Measurements from ENCODE around the gene ABHD2.
"Not testable (repeated sequence)": the region's sequence is repeated elsewhere in the genome, so short reads cannot be mapped to it uniquely, and the experiment has no call there.

The ABHD2 gene

GRCh38 chr15:89099968-89100367, 11.7 kb downstream of the ABHD2 start:
- DNase-seq, result no peak

DNA sequence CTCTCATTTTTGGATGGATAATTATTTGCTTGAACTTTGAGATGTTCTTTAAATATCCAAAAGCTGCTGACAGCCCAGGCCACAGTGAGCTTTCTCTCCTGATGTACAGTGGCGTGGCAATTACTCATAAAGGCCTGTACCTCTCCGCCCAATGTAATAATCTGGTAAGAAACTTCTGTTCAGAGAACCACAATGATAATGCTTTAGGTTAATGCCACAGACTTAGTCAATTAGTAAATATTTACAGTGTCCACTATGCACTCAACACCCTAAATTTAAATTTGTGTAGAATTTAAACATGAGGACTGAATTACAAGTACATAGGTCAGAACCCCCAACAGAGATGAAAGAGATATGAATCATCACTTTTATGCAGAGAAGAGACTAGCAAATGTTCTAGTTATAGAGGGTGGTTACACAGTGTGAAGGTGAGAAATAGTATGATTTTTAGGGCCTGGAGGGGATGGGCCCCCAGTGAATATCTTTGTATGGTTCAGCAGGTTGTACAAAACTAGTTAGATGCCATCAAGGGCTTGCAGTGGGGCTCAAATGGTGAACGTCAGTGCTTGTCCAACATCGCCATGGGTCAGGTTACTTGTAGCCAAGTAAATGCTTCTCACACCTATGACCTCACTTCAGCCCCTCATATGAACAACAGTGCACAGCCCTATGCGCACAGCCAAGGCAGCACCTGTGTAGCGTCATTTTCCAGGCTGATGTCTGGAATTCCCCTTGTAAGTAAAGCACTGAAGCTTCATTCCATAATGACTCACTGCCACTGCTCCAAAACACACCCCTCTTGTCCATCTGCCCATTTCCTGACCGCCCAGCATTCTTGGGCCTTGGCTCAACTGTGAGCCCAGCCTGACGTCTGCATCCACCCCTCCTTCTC, 13.3 kb downstream of the ABHD2 start:
- no peak for DNase-seq

GRCh38 chr15:89103481-89104171, 15.4 kb downstream of the ABHD2 start:
- no peak for DNase-seq

DNA sequence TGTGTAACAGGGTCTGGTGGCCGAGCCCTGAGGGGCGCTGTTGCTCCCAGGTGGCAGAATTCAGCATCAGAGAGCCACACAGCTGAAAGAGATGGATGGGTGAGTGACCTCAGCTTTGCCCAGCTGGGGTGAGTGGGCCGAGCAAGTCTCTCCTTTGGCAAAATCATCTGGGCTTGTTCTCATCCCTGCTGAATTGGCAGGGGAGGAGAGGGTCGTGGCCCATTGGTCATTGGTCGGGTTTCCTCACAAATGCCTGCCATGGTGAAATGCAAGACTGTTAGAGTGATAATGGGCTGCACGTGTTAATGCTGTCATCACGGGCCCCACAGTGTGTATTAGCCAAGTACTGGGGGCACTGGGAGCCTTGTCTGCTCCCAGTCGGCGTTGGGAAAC, 15.9 kb downstream of the ABHD2 start:
- no peak for DNase-seq

GRCh38 chr15:89105147-89105546, 16.9 kb downstream of the ABHD2 start:
- no peak for DNase-seq

- DNase-seq, result no peak
Measured at GRCh38 chr15:89106200-89106599, 17.9 kb downstream of the ABHD2 start.

DNA sequence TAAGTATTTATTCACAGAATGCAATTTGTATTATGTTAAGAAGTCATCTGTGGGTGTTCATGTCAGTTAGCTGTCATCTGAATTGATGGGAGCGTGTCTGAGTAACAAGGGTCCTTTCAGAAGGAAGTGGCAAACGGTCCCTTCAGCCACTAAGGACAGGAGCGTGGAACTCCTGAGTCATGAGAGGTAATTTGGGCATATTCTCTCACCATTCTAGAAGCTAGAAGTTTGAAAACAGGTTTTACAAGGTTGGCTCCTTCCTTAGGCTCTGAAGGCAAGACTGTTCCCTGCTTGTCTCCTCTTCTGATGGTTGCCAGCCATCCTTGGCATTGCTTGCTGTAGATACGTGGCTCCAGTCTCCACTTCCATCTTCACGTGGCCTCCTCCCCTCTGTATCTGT, 19.7 kb downstream of the ABHD2 start:
- DNase-seq, result no peak

DNA sequence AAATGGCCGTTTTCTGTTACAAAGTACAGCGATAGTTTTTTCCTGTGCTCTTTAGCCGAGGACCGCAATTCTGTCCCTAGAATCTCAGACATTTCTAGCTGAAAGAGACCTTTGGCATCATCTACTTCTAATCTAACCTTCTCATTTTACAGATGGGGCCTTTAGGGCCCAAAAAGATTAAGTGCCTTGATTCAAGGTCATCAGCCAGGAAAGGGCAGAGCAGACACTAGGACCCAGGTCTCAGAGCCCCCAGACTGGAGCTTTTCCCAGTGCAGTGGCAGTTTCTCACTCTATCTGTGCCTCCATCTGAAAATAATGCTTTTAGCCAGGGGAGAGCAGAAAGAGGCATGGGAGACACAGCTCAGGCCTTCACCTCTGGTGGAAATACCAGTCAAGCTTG, 20.6 kb downstream of the ABHD2 start:
- no peak for DNase-seq

DNA sequence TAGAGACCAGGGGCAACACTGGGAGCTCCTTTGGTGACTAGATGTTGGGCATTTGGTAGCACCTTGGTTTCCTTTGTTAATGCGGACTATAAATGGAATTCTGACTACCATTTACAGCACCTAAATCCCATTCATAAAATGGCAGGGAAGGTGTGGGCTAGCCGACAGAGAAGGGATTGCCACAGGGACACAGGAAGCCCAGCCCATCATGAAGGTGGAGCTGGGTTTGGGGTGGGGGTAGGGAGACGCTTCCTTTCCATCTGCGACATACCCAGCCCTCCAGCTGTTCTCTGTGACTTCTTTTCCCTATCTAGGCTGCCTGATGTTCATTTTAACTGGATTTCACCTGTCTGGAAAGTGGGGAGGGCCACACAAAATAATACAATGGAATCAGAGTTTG, 21.0 kb downstream of the ABHD2 start:
- peak in 1 of 2 experiments; percentile 24 for DNase-seq

DNA sequence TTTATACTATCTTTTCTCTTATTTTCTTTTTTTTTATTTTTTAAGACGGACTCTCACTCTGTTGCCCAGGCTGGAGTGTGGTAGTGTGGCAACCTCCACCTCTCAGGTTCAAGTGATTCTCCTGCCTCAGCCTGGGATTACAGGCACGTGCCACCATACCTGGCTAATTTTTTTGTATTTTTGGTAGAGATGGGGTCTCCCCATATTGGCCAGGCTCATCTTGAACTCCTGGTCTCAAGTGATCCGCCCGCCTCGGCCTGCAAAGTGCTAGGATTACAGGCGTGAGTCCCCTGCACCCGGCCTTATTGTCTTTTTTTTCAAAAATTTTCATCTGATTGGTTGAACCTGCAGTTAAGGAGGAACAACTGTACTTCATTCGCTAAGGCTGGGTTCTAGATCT, 21.8 kb downstream of the ABHD2 start:
- no peak for DNase-seq

DNA sequence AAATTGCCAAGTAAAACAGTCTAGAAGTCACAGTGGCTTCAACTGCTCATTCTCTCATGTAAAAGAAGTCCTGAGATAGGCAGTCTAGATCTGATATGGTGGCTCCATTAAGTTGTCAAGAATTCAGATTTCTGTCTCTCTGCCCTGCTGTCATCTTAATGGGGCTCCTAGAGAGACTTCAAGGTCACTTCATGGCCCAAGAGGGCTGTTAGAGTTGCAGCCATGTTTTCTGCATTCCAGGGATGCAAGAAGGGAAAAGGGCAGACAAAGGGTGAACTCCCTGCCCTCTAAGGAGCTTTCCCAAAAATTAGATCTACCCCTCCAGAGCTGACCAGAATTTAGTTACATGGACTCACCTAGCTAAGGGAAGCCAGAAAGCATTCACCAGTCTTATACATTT, 23.1 kb downstream of the ABHD2 start:
- no peak for DNase-seq

- DNase-seq, result no peak
Measured at GRCh38 chr15:89111961-89112340, 23.7 kb downstream of the ABHD2 start.

- DNase-seq, result no peak
Measured at GRCh38 chr15:89112341-89112971, 24.2 kb downstream of the ABHD2 start.

DNA sequence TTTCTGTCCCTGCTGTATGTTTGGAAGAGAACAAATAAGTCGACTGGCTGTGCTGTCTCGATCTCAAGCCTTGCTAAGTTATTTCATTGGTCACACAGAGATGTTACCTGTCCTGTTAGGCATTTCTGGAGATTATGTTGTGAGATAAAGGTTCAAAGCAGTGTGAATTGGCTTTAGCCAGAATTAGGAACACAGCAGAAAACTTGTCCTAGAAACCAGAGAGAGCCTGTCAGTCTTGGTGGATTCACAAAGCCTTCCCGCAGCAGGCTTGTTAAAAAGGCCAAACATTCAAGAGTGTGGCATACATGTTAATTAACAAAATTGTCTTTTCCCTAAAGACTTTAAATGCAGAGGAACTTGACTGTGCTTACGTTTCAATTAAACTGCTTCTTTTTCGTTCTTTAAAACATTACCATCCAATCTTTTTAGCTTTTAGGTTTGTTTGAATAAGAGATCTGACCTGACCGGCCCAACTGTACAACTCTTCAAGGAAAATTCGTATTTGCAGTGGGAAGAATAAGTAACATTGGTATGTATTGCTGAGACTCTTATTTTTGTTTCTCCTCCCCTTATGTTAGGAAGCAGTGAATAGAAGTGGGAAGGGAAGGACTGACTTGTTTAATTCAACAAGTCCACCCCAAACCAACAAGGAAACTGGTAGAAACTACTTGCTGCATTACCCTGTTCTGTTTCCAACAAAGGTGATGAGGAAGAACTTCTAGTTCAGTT, 25.2 kb downstream of the ABHD2 start:
- no peak for DNase-seq

GRCh38 chr15:89114990-89115389, 26.7 kb downstream of the ABHD2 start:
- peak; percentile 63 to 87 for DNase-seq

GRCh38 chr15:89115547-89115946, 27.3 kb downstream of the ABHD2 start:
- peak; percentile 91 to 98 for DNase-seq

DNA sequence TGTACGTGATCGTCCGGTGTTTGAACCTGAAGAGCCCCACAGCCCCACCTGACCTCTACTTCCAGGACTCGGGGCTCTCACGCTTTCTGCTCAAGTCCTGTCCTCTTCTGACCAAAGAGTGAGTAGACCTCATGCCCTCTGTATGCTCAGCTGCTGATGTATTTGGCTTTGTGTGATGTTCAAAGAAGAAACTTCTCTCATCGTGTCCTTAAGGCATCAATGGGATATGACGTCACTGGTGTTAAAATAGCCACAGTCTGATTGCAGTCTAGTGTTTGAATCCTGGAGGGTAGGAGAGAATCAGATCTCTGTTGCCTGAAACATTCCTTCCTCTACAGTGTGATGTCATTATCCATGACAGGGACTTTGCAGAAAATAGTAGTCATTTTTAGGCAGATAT, 28.1 kb downstream of the ABHD2 start:
- DNase-seq, result peak; percentile 48 to 78

GRCh38 chr15:89117790-89118189, 29.5 kb downstream of the ABHD2 start:
- DNase-seq, result no peak

DNA sequence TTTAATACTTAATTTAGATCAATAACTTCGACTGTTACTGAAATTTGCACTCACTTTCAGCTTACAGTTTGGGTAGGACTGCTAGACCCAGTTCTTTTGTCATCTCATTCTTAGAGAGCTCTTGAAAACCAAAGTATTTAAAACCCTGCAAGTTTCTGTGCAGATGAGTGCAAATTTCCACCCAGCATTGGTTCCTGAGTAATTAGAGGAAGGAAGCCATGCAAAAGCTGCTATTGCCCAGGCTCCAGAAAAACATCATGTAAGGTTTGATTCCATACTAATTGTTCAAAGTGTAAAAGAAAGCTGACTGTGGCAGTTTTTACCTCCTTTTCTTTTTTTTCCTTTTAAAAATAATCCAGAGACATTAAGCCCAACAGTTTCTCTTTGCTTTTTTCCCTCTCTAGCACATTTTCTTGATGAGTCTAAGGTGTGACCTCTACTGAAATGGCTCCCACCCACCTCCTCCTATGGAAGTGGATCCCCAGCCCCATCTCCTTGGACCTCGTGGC, 30.3 kb downstream of the ABHD2 start:
- no peak for DNase-seq

DNA sequence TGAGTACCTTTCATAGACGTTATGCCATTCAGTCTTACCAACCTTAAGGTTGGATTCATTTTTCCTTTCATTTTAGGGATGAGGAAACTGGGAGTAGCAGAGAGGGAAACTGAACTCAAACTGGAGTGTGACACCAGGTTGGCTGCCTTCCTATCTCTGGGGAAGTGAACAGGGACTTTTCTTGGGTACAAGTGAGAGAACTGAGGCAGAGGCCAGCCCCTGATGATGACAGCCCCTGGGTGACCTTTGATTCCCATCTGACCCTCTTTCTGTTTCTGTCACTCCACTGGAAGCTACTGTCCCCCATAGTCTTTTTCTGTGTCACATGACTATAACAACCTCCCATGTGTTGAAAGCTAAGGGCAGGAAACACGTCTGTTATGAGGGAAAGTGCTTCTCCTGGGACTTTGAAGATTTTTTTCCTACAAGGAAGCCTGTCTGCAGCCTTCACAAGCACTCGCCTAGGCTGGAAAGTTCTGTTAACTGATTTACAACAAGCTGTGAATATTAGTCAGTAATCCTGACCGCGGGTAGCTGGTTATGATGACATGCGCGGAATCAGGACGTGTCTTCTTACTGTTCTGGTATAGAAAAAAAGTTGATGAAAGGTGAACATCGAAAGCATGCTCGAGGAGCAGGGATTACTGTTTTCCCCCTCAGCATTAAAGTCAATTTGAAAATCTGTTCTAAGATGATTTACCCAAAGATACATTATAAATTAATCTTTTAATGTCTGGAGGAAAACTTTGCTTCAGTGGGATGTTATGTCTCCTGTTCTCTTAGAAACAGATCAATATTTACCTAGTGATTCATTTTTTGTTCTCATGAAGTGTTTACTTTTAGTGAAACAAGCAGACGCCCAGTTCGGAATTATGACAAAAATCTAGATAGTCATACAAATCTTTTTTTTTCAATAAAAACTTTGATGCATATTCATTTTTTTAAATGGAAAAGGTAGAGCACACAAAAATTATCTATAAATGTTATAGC, 31.5 kb downstream of the ABHD2 start:
- peak in 1 of 2 experiments; percentile 33 for DNase-seq

GRCh38 chr15:89120479-89121000, 32.3 kb downstream of the ABHD2 start:
- DNase-seq, result not testable (repeated sequence)
